GF-D8 (cell line): ENCODE data around the gene CLPTM1L.
"Not testable (repeated sequence)": the region's sequence is repeated elsewhere in the genome, so short reads cannot be mapped to it uniquely, and the experiment has no call there.

Experiments used
- DNase-seq: peaks from one replicate; lab custom pipeline; 2025; lab: John Stamatoyannopoulos, UW

The CLPTM1L gene

DNA sequence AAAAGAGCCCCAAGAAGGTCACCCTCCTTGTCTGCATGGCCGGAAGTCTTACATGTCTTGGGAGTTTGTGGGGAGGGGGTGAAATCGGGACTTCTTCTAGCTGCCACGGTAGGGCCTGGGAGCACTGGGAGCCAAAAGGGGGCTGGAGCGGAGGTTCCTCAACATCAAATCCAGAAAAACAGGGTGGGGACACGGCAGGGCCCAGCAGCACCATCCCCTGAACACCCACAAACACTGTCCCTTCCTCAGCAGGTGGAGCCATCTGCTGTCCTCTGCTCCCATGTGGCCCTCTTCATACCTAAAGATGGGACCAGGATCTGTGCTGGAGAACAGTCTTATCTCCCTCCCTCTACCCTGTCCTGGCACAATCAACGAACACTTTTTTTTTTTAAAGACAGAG, 52.8 kb downstream of the CLPTM1L start:
- no peak for DNase-seq

DNA sequence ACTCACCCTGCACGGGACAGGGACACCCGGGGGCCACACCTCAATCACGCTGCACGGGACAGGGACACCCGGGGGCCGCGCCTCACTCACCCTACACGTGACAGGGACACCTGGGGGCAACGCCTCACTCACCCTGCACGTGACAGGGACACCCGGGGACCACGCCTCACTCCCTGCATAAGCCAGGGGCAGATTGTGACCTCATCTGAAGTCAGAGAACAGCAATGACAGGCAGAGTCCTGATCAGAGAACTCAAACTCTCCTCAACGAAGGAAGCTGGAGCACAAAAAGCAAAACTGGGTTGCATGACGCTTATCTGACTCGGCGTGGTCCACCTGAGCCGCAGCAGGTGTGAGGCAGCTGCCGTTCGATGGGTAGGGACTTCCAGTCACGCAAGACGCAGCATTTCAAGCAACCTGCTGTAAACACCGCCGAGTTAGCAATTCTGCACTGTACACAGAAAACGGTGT, 53.3 kb downstream of the CLPTM1L start:
- DNase-seq: no peak

DNA sequence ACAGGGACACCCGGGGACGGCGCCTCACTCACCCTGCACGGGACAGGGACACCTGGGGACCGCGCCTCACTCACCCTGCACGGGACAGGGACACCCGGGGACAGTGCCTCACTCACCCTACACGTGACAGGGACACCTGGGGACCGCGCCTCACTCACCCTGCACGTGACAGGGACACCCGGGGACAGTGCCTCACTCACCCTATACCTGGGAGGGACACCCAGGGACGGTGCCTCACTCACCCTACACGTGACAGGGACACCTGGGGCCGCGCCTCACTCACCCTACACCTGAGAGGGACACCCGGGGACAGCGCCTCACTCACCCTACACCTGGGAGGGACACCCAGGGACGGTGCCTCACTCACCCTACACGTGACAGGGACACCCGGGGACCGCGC, 53.9 kb downstream of the CLPTM1L start:
- not testable (repeated sequence) for DNase-seq

DNA sequence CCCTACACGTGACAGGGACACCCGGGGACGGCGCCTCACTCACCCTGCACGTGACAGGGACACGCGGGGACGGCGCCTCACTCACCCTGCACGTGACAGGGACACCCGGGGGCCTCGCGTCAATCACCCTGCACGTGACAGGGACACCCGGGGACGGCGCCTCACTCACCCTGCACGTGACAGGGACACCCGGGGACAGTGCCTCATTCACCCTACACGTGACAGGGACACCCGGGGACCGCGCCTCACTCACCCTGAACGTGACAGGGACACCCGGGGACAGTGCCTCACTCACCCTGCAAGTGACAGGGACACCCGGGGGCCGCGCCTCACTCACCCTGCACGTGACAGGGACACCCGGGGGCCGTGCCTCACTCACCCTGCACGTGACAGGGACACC, 55.3 kb downstream of the CLPTM1L start:
- not testable (repeated sequence) for DNase-seq

DNA sequence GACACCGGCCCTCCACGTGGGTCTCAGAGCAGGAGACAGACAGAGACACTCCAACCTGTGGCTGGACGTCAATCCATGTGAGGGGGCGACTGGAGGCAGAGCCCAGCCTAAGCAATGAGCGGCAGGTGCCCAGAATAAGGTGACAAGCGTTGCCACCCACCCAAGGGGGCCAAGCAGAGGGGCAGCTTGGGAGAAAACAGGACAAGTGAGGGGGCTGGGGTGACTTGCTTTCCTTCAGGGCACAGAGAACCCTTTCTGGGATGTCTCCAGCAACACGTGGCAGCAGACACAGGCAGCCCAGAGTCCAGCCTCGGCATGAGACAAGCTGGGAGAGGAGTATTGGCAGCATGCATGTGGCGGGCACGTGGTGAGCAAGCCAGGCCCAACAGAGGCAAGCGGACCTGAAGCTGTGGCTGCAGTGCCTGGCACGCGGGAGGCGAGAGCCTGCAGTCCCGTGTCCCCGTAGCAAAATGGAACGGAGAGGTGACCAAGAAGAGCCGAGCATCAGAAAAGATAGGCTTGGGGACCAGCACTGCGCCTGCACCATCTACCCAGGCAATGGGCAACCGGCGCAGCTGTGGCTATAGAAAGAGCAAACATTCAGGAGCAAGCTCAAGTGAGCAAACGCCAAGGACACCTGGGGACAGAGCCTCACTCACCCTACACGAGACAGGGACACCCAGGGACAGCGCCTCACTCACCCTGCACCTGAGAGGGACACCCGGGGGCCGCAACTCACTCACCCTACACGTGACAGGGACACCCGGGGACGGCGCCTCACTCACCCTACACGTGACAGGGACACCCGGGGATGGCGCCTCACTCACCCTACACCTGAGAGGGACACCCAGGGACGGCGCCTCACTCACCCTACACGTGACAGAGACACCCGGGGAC, 56.2 kb downstream of the CLPTM1L start:
- DNase-seq: no peak

DNA sequence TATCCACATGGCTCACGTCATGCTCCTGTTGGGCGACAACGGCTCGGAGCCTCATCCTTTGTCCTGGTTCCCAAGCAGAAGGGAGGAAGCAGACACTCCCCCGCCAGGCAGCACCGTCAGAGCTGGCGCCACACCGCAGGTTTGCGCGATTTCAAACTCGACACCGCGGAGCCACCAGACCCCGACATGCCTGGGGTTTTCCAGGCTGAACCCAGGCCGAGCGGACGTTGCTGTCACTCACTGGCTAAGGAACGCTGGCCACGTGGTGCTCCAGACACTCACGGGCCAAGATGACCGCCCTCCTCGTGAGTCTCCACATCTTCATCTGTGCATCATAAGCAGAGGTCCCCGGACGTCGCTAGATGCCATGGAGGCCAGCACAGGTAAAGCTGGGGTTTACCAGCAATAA, 59.0 kb downstream of the CLPTM1L start:
- no peak for DNase-seq

DNA sequence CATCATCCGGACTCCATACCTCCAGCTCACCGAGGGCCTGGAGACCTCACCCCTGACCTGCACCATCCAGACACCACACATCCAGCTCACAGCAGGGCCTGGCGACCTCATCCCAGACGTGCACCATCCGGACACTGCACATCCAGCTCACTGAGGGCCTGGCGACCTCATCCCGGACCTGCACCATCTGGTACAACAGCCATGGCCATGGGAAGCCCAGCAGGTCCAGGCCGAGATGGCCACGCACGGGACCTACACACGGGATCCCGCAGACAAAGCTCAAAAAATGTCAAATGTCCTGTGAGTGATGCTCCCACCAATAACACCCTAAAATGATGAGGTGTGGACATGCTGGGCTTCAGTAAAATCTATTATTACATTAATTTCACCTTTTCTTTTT, 59.8 kb downstream of the CLPTM1L start:
- no peak for DNase-seq

DNA sequence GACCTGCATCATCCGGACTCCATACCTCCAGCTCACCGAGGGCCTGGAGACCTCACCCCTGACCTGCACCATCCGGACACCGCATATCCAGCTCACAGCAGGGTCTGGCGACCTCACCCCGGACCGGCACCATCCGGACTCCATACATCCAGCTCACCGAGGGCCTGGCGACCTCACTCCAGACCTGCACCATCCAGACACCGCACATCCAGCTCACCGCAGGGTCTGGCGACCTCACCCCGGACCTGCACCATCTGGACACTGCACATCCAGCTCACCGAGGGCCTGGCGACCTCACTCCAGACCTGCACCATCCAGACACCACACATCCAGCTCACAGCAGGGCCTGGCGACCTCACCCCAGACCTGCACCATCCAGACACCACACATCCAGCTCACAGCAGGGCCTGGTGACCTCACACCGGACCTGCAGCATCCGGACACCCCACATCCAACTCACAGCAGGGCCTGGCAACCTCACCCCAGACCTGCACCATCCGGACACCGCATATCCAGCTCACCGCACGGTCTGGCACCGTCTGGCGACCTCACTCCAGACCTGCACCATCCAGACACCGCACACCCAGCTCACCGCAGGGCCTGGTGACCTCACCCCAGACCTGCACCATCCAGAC, 60.4 kb downstream of the CLPTM1L start:
- not testable (repeated sequence) for DNase-seq

DNA sequence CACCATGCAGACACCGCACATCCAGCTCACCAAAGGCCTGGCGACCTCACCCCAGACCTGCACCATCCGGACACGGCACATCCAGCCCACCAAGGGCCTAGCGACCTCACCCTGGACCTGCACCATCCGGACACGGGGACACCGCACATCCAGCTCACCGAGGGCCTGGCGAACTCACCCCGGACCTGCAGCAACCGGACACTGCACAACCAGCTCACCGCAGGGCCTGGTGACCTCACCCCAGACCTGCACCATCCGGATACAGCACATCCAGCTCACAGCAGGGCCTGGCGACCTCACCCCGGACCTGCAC, 61.2 kb downstream of the CLPTM1L start:
- not testable (repeated sequence) for DNase-seq

DNA sequence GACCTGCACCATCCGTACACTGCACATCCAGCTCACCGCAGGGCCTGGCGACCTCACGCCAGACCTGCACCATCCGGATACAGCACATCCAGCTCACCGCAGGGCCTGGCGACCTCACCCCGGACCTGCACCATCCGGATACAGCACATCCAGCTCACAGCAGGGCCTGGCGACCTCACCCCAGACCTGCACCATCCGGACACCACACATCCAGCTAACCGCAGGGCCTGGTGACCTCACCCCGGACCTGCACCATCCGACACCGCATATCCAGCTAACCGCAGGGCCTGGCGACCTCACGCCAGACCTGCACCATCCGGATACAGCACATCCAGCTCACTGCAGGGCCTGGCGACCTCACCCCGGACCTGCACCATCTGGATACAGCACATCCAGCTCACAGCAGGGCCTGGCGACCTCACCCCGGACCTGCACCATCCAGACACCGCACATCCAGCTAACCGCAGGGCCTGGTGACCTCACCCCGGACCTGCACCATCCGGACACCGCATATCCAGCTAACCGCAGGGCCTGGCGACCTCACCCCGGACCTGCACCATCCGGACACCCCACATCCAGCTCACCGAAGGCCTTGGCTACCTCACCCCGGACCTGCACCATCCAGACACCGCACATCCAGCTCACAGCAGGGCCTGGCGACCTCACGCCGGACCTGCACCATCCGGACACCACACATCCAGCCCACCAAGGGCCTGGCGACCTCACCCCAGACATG, 61.7 kb downstream of the CLPTM1L start:
- DNase-seq: not testable (repeated sequence)

DNA sequence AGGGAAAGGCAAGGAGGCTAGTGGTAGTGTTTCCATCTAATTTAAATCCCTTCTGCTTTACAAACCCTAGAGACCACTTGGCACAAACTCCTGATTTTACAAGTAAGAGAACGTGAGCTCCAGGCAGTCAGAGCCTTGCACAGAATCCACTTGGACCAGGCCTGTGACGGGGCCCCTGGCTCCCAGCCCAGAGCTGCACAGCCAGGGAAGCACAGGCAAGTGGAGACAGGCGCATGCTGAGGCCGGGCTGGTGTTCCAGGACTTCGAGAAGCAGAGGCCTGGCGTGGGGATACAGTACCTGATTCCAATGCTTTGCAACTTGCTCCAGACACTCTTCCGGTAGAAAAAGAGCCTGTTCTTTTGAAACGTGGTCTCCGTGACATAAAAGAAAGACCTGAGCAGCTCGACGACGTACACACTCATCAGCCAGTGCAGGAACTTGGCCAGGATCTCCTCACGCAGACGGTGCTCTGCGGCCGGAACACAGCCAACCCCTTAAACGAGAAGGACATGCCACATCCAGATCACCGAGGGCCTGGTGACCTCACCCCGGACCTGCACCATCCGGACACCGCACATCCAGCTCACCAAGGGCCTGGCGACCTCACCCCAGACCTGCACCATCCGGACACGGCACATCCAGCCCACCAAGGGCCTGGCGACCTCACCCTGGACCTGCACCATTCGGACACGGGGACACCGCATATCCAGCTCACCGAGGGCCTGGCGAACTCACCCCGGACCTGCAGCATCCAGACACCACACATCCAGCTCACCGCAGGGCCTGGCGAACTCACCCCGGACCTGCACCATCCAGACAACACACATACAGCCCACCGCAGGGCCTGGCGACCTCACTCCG, 62.5 kb downstream of the CLPTM1L start:
- DNase-seq: no peak

DNA sequence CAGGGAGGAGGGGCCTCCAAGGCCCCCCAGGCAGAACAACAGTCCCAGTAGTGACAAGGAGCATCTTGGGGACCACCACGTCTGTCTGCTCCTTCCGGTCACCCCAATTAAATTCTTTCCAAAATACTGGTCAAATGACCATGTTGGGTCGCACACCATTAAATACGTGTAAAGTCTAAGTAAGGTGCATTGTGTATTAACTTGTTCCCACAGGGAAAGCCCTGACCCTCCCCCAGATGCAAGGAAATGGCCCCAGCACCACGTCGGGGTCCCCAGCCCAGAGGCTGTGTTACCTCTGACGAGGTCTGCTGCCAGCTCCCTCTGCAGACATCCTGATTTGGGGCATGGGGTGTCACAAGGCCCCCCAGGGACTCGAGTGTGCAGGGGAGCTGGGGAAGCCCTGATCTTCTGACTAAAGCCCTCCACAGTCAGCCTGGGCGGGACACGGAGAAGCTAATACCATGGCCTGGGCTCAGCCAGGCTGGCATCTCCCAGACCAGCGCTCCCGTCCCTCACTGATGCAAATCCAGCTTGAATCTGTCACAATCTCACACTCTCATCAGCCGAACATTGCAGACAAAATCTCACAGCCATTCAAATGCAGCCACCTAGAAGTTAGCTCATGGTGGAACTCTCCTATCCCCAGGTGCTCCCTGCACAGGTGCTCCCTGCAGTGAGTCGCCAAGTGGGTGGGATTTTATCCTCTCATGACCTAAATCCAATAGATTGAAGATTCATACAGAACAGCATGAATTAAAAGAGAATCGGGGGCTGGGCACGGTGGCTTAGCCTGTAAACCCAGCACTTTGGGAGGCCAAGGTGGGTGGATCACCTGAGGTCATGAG, 63.6 kb downstream of the CLPTM1L start:
- DNase-seq: no peak

DNA sequence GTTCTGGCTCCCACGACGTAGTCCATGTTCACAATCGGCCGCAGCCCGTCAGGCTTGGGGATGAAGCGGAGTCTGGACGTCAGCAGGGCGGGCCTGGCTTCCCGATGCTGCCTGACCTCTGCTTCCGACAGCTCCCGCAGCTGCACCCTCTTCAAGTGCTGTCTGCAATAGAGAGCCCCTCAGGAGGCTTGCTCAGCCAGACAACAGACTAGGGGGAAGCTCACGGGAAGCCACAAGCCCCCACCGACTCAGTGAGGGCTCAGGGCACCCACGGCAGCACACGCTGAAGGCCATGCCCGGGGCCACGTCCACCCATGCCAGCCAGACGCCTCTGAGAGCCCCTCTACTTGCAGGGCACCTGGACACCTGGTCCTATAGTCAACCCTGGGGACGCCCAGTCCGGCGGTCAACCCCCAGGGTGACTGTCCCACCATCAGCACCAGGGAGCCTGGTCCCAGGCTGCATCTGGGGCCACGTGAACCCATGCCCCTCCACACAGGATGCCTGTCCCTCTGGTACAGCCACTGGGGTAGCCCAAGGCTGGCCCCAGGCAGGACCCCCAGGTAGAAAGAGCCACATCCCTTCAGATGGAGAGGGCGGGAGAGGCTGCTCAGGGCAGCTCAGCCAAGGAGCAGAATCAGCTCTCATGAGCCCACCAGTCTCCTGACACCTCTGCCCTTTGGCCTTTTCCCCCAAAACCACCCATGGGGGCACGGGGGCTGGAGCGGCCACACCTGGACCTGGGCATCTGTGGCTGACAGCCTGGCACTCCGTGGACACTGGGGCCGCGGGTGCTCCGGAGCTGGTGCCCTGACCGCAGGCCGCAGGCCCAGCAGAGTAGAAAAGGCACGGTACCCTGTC, 64.5 kb downstream of the CLPTM1L start:
- no peak for DNase-seq

DNA sequence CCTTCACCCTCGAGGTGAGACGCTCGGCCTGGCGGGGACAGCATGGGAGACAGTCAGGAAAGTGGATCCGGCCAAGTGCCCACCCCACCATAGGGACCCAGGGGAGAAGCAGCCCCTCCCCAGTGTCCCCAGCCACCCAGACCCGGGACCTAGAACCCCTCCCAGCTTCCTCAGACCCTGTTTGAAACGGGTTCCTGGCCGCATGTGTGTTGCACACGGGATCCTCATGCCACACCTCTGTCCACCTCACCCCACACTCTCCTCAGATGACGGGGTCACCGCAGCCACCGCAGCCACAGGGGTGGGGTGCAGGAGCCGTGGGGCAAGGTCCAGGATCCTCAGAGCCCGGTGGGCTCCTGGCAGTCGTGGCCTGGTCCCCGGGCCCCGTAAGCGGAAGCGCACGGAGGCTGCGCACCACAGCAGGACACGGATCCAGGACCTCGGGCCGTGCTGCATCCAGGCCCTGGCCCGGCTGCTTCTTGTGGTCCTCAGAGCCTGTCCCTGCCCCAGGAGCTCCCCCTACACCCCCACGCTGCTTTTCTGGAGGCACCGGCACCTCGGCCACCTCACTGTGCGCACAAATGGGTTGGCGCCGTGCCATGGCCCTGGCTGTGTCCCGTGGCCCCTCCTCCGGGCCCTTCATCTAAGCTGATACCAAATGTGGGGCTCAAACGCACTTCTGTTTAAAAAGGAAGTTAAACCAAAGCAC, 65.3 kb downstream of the CLPTM1L start:
- no peak for DNase-seq

DNA sequence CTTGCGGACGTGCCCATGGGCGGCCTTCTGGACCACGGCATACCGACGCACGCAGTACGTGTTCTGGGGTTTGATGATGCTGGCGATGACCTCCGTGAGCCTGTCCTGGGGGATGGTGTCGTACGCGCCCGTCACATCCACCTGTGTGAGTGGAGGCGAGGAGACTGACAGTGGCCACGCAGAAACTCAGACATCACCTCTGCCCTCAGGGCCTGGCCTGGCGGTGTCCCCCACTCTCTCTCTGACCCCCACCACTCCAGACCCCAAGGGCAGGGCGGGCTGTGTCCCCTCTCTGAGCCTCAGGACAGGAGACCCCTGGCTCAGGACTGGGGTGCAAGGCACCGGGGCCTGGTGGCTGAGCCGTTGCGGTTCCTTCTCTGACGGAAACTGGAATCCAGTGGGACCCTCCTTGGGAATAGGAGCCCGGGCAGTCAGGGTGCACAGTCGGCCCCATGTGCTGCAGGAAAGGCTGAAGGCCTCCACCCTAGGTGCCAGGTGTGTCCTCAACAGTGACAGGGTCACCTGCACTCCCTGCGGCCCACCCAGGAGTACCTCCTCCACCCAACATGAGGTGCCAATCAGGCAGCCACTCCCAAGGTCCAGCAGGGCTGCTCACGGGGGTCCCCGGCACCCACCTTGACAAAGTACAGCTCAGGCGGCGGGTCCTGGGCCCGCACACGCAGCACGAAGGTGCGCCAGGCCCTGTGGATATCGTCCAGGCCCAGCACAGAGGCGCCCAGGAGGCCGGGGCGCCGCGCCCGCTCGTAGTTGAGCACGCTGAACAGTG, 66.0 kb downstream of the CLPTM1L start:
- DNase-seq: no peak

DNA sequence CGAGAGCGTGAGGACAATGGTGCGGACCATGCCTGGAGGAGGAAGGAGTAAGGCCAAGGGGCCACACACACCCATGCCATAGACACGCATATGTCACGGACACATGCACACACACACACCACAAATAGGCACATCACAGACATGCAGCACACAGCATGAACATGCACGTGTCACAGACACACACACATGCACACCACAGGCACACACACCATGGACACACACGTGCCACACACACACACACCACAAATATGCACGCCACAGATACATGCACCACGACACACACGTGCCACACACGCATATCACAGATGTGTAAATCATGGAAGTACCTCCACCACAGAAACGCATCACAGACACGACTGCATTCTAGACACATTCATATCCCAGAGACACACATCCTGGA, 66.7 kb downstream of the CLPTM1L start:
- DNase-seq: no peak

DNA sequence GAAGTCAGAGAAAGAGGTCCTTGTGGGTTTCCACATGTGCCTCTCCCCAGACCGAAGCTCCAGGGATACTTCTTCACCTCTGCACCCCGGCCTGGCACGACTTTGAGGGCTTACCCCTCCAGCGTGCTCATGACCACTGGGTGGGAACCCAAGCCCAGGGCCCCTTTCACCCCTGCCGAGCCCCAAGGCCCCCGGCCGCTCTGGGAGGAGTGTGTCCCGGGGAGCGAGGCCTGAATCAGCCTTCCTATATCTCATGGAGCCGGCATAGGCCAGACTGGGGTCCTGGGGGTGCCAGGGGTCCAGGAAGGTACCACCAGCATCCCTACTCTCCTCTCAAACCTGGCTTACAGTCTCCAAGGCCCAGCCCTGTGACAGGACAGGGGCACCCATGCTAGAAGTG, 67.1 kb downstream of the CLPTM1L start:
- no peak for DNase-seq

DNA sequence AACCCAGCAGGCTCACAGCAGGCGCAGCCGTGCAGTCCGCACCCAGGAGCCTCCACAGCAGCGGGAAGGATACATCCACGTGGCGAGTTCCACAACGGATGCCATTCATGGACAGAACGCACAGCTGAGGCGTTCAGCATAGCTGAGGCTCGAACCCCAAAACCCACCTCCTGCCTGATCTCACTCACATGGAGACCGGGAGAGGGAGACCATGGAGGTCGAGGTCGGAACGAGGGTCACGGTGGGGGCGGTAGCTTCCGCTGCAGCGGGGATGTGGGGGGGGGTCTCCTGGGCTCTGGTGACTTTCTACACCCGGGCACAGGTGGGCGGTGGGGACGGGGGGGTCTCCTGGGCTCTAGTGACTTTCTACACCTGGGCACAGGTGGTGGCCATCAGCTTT, 67.6 kb downstream of the CLPTM1L start:
- DNase-seq: no peak

DNA sequence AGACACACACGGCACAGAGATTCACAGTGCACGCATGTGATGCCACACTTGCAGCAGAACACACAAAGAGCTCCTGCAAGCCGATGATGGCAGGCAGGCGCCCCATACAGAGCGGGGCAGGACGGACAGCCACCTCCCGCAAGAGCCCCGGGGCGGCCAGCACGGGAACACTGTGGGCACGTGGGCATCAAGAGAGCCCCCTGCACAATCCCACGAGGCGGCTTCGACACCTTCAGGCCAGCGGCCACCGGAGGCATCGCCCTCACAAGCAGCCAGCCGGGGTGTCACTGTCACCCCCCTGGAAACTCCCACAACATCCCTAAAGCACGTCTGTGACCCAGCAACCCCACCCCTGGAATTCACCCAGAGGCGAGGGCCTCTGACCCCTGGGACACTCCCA, 68.0 kb downstream of the CLPTM1L start:
- DNase-seq: no peak
